Astrocyte (in vitro differentiated cells and primary cell): ENCODE data around the gene CRACR2A. TPM values are rescaled to one million over a fixed set of nuclear protein-coding genes. Genes with fewer than 3 reads are reported as not detected.

Source experiments
- DNase-seq: peaks from one replicate; pipeline ENCODE4 v3.0.0-alpha.2; 2010; ENCODE audit warnings: low read depth
- FAIRE-seq: peaks from 2 replicates; lab custom pipeline; 2011; peaks lifted over from hg19 to GRCh38; lab: Jason Lieb, UNC
- H2AFZ ChIP-seq: 2 replicates; pipeline ENCODE4 v1.6.0; 2012; ENCODE audit warnings: low read depth, low read length, inconsistent platforms
- H3K27ac ChIP-seq: 2 replicates; pipeline ENCODE4 v1.5.1; 2011; ENCODE audit warnings: low read depth, low read length, inconsistent platforms
- H3K27me3 ChIP-seq: 2 replicates; pipeline ENCODE4 v1.6.0; 2011; ENCODE audit warnings: low read length, inconsistent platforms; ENCODE audit not compliant: insufficient read depth
- H3K36me3 ChIP-seq: 2 replicates; pipeline ENCODE4 v1.5.1; 2011; ENCODE audit warnings: low read length, inconsistent platforms; ENCODE audit not compliant: insufficient read depth
- H3K4me1 ChIP-seq: 2 replicates; pipeline ENCODE4 v1.5.1; 2011; ENCODE audit warnings: low read length, inconsistent platforms; ENCODE audit not compliant: insufficient read depth
- H3K4me2 ChIP-seq: 2 replicates; pipeline ENCODE4 v1.6.0; 2012; ENCODE audit warnings: low read length, inconsistent platforms
- H3K4me3 ChIP-seq: 2 replicates; pipeline ENCODE4 v1.5.1; 2011; ENCODE audit warnings: low read depth, mild to moderate bottlenecking, low read length, inconsistent platforms; ENCODE audit not compliant: insufficient read depth
- H3K79me2 ChIP-seq: 2 replicates; pipeline ENCODE4 v1.6.0; 2012; ENCODE audit warnings: mild to moderate bottlenecking, low read length, inconsistent platforms; ENCODE audit not compliant: insufficient read depth
- H3K9ac ChIP-seq: 2 replicates; pipeline ENCODE4 v1.6.0; 2012; ENCODE audit warnings: mild to moderate bottlenecking, low read length, inconsistent platforms
- H3K9me3 ChIP-seq: 2 replicates; pipeline ENCODE4 v1.5.1; 2012; ENCODE audit warnings: low read depth, mild to moderate bottlenecking, low read length, inconsistent platforms; ENCODE audit not compliant: insufficient read depth
- H4K20me1 ChIP-seq: 2 replicates; pipeline ENCODE4 v1.6.0; 2012; ENCODE audit warnings: low read length, inconsistent platforms; ENCODE audit not compliant: insufficient read depth
- H3K27ac Mint-ChIP-seq: one replicate; pipeline ENCODE4 v1.8.0; 2021; ENCODE audit warnings: mild to moderate bottlenecking, mixed read lengths; ENCODE audit not compliant: unreplicated experiment
- H3K27me3 Mint-ChIP-seq: one replicate; pipeline ENCODE4 v1.8.0; 2021; ENCODE audit warnings: low read depth, mixed read lengths; ENCODE audit not compliant: unreplicated experiment
- H3K36me3 Mint-ChIP-seq: one replicate; pipeline ENCODE4 v1.8.0; 2021; ENCODE audit warnings: low read depth, mixed read lengths; ENCODE audit not compliant: unreplicated experiment
- H3K4me1 Mint-ChIP-seq: one replicate; pipeline ENCODE4 v1.8.0; 2021; ENCODE audit warnings: low read depth, mixed read lengths; ENCODE audit not compliant: unreplicated experiment
- H3K4me3 Mint-ChIP-seq: one replicate; pipeline ENCODE4 v1.8.0; 2021; ENCODE audit warnings: mild to moderate bottlenecking, moderate library complexity, mixed read lengths; ENCODE audit not compliant: unreplicated experiment
- H3K9me3 Mint-ChIP-seq: one replicate; pipeline ENCODE4 v1.8.0; 2021; ENCODE audit warnings: mild to moderate bottlenecking, mixed read lengths; ENCODE audit not compliant: unreplicated experiment
- EZH2 ChIP-seq: IDR thresholded peaks from 2 replicates; pipeline ENCODE4 v1.6.1; 2012; ENCODE audit warnings: mild to moderate bottlenecking, low read length, inconsistent platforms; ENCODE audit not compliant: insufficient read depth
- total RNA-seq: library from RNA; stranded (reverse); gene quantifications from 2 replicates; pipeline ENCODE4 v1.2.1, GENCODE V29; 2021
- TF ChIP-seq, protein P1 (sequence below): IDR thresholded peaks from 2 replicates; pipeline ENCODE4 v1.5.1; 2011; ENCODE audit warnings: low read depth, mild to moderate bottlenecking, inconsistent platforms, low read length, moderate library complexity; ENCODE audit not compliant: insufficient read depth

Gene CRACR2A
- total RNA-seq, 1 donor from 2014 or later = 1.5 TPM

DNA sequence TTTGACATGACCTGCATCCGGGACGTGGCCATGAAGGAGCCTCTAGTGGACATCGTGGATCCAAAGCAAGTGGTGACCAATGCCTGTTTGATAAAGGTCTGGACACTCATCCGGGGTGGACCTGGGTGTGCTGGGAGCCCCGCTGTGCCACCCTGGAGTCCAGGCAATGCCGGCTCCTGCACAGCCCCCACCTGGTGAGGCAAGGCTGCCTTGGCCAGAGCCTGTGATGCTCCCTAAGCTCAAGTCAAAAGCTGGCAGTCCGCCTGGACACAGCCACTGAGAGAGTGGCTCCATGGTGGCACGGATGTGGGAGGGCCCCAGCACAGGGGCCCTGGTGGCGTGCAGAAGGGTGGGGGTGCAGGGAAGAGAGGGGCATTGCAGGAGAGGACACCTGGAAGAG, 176.0 kb downstream of the CRACR2A start:
- Mint-ChIP-seq H3K27ac (no peak overlapping the region), H3K36me3 (no peaks in the 10 kb centered on the region), H3K4me3 (no peak overlapping the region), H3K27me3 (peaks cover 56% of the 10 kb centered on the region), H3K4me1 (no peaks in the 10 kb centered on the region), H3K9me3 (peaks cover 5% of the 10 kb centered on the region)
- Histone ChIP-seq H4K20me1 (no peaks in the 10 kb centered on the region), H3K79me2 (no peaks in the 10 kb centered on the region), H3K27ac (no peak overlapping the region), H2AFZ (no peak overlapping the region), H3K9me3 (no peaks in the 10 kb centered on the region), H3K4me2 (no peak overlapping the region), H3K9ac (no peak overlapping the region), H3K36me3 (no peaks in the 10 kb centered on the region), H3K27me3 (peaks cover 16% of the 10 kb centered on the region), H3K4me3 (no peak overlapping the region), H3K4me1 (no peaks in the 10 kb centered on the region)
- TF ChIP-seq, protein P1, sequence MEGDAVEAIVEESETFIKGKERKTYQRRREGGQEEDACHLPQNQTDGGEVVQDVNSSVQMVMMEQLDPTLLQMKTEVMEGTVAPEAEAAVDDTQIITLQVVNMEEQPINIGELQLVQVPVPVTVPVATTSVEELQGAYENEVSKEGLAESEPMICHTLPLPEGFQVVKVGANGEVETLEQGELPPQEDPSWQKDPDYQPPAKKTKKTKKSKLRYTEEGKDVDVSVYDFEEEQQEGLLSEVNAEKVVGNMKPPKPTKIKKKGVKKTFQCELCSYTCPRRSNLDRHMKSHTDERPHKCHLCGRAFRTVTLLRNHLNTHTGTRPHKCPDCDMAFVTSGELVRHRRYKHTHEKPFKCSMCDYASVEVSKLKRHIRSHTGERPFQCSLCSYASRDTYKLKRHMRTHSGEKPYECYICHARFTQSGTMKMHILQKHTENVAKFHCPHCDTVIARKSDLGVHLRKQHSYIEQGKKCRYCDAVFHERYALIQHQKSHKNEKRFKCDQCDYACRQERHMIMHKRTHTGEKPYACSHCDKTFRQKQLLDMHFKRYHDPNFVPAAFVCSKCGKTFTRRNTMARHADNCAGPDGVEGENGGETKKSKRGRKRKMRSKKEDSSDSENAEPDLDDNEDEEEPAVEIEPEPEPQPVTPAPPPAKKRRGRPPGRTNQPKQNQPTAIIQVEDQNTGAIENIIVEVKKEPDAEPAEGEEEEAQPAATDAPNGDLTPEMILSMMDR = no peak
- no peak for TF ChIP-seq EZH2
- no peak for DNase-seq
- no peak for FAIRE-seq

DNA sequence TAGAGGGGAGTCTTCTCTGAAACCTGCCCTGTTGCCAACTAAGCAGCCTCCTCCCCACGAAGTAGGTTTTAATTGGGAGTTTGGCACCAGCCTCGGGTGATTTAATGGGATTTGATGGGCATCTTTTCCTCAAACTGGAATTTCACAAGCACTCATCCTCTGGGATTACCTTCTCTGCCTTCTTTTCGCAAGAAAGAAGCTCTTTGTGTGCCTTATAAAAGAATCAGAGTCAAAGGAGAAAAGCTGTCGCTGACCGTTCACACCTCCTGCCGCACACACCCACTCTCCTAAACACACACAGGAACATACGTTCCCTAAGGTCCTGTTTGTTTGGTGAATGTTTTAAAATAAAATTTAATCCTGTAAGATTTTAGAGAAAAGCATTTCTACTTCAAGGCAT, 177.9 kb downstream of the CRACR2A start:
- Mint-ChIP-seq H3K36me3 (no peaks in the 10 kb centered on the region), H3K9me3 (no peaks in the 10 kb centered on the region), H3K4me3 (no peak overlapping the region), H3K27ac (no peak overlapping the region), H3K27me3 (peaks cover 57% of the 10 kb centered on the region), H3K4me1 (no peaks in the 10 kb centered on the region)
- Histone ChIP-seq H3K27me3 (peaks cover 16% of the 10 kb centered on the region), H3K36me3 (no peaks in the 10 kb centered on the region), H3K4me3 (no peak overlapping the region), H3K27ac (no peak overlapping the region), H3K9ac (no peak overlapping the region), H3K79me2 (no peaks in the 10 kb centered on the region), H2AFZ (no peak overlapping the region), H3K9me3 (no peaks in the 10 kb centered on the region), H4K20me1 (no peaks in the 10 kb centered on the region), H3K4me2 (no peak overlapping the region), H3K4me1 (no peaks in the 10 kb centered on the region)
- TF ChIP-seq, protein P1 = no peak
- no peak for FAIRE-seq
- no peak for DNase-seq

DNA sequence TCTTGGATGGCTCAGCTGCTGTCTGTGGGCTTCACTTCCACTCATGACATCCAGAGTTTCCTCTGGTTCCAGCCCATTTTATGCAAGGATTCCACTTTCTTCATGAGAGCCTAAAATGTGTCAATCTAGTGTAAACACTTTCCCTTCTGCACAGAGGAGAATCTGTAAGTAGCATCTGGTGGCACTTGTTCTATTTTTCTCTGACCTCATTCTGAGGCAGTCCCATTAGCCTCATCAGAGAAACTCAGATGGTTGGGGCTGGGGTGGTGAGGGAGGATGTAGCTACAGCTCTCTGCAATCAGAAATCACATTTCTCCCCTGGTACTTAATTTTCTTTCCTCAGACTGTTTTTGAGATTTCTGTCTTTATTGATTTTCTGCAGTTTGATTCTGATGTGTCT, 180.3 kb downstream of the CRACR2A start:
- Histone ChIP-seq H3K27me3 (peaks cover 12% of the 10 kb centered on the region), H4K20me1 (no peaks in the 10 kb centered on the region), H3K4me1 (no peaks in the 10 kb centered on the region), H3K9ac (no peak overlapping the region), H3K36me3 (no peaks in the 10 kb centered on the region), H3K79me2 (no peaks in the 10 kb centered on the region), H3K4me3 (no peak overlapping the region), H2AFZ (no peak overlapping the region), H3K4me2 (no peak overlapping the region), H3K27ac (no peak overlapping the region), H3K9me3 (no peaks in the 10 kb centered on the region)
- H3K36me3 Mint-ChIP-seq = no peaks in the 10 kb centered on the region
- DNase-seq = no peak
- no peak overlapping the region for H3K27ac Mint-ChIP-seq
- peaks cover 62% of the 10 kb centered on the region for H3K27me3 Mint-ChIP-seq
- H3K4me3 Mint-ChIP-seq = no peak overlapping the region
- no peak for FAIRE-seq
- no peak for TF ChIP-seq EZH2
- TF ChIP-seq, protein P1 = no peak
- H3K9me3 Mint-ChIP-seq = peaks cover 4% of the 10 kb centered on the region
- no peaks in the 10 kb centered on the region for H3K4me1 Mint-ChIP-seq
